DOHH2 (cell line): Measurements from ENCODE around the gene AMT.

Experiments used
- CTCF ChIP-seq: fragments of 200-600 bp; sonication (generic); IDR thresholded peaks from one replicate; pipeline ENCODE4 v1.5.1; 2014; ENCODE audit warnings: antibody characterized with exemption, mild to moderate bottlenecking, low read depth, low read length; ENCODE audit not compliant: poor library complexity, severe bottlenecking
- EZH2phosphoT487 ChIP-seq: fragments of 200-600 bp; sonication (generic); IDR thresholded peaks from 2 replicates; pipeline ENCODE4 v1.6.1; 2017; ENCODE audit warnings: borderline replicate concordance, mild to moderate bottlenecking, antibody characterized with exemption, low read length, moderate library complexity, mixed read lengths

- TF ChIP-seq CTCF (no peak), EZH2phosphoT487 (no peak)
Observed at GRCh38 chr3:49371946-49372345, 50.3 kb downstream of the AMT start.
